Measurements from ENCODE around the gene TMBIM4.

GRCh38 chr12:66103016-66103913 lies 66.5 kb downstream of the TMBIM4 start:
- TF ChIP-seq ZNF274 (IDR thresholded peaks at IDR 0.05; ENCODE audit: low read depth, low read length) (no peak), YY1 (IDR thresholded peaks at IDR 0.05; ENCODE audit: insufficient read depth, insufficient read length) (no peak), SUZ12 (IDR thresholded peaks at IDR 0.05; ENCODE audit: extremely low read depth, insufficient read depth, insufficient read length) (no peak)

All from NT2/D1 (cell line).